ENCODE data around the gene RRP1.

DNA sequence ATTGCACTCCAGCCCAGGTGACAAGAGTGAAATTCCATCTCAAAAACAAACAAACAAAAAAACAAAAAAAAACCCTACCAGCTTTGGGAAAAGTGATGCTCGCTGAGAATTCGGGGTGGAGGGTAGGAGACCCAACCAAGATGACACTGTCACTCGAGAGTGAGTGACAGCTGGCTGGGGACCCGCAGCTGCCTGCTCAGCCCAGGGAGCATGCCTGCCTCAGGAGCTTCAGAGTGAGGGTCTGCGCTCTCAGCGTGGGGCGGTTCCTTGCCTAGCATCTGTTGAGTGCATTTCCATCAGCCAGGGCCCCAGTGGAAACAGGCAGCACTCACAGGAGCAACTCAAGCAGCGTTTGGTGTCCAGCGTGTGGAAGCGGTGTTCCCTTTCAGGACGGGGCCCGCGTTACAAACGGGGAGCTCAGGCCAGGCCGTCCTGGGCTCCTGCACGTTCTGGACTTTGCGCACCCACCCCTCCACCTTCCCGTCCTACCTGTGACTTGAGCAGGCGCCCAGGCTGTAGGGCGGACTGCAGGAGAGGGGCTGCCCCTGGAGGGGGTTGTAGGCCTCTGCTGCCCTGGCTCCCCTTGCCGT is 19.2 kb upstream of the RRP1 start:
- TF ChIP-seq EP300 (IDR thresholded peaks at IDR 0.05), result no peak
- TF ChIP-seq, protein P1, sequence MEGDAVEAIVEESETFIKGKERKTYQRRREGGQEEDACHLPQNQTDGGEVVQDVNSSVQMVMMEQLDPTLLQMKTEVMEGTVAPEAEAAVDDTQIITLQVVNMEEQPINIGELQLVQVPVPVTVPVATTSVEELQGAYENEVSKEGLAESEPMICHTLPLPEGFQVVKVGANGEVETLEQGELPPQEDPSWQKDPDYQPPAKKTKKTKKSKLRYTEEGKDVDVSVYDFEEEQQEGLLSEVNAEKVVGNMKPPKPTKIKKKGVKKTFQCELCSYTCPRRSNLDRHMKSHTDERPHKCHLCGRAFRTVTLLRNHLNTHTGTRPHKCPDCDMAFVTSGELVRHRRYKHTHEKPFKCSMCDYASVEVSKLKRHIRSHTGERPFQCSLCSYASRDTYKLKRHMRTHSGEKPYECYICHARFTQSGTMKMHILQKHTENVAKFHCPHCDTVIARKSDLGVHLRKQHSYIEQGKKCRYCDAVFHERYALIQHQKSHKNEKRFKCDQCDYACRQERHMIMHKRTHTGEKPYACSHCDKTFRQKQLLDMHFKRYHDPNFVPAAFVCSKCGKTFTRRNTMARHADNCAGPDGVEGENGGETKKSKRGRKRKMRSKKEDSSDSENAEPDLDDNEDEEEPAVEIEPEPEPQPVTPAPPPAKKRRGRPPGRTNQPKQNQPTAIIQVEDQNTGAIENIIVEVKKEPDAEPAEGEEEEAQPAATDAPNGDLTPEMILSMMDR (IDR thresholded peaks at IDR 0.05), result no peak

All from tibial nerve (tissue), 4 donors.